ENCODE results near the gene THSD1.
A peak's percentile ranks its signal among the peaks of the same experiment; 100 is the strongest.
"Not testable (repeated sequence)": the region's sequence is repeated elsewhere in the genome, so short reads cannot be mapped to it uniquely, and the experiment has no call there.

THSD1 gene

DNA sequence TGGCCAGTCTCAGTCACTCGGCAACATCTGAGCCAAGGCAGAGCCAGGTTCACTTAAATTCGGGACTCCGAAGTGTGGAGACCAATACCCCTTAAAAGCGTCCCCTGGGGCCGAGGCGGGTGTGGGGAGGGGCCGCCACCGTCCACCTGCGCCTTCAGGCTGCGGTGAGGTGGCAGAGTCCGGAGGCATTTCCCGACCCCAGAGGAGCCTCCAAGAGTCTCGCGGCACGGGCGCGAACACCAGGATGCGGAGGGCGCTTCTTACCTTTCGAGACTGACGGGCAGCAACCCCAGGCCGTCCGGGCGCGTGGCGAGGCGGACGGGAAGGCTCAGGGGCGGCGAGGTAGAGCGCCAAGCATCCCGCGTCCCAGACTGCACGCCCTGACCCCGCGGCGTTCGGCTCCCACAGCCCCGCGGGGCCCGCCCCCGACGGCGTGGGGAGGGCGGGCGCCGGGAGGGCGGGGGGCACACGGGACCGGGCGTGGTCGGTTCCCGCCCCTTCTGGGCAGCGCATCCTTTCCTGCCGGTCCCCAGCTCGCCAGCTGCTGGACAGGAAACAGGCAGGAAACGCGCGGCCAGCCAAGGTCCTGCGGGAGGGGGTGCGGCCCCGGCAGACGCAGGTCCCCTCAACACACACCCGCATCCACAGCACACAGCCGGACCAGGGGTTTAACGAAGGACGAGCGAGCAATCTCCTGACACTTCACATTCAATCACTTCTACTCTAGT, at the start of gene THSD1:
Gene THSD1, minus strand, starts transcription at position 406 of the 728 bp plus-strand sequence. CDS start 3,572 bp downstream, outside the sequence.
- DNase-seq = no peak

DNA sequence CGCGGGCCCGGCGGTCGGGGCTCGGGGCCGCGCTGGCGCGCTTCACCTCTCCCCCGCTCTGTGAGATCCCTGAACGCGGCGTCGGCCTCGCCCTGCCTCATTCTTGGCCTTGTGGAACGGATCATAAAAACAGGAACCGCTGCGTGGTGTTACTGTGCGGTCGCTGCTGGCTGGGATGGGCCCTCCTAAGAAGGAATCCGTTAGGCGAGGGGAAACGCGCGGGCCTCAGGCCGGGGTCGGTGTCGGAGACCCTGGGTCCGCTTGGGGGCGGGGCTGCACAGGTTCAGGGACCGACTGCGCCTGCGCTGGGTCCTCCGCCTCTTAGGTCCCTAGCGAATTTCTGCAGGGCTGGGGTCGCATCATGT, 49.7 kb upstream of the THSD1 start:
- peak; percentile 72 to 76 for DNase-seq

DNA sequence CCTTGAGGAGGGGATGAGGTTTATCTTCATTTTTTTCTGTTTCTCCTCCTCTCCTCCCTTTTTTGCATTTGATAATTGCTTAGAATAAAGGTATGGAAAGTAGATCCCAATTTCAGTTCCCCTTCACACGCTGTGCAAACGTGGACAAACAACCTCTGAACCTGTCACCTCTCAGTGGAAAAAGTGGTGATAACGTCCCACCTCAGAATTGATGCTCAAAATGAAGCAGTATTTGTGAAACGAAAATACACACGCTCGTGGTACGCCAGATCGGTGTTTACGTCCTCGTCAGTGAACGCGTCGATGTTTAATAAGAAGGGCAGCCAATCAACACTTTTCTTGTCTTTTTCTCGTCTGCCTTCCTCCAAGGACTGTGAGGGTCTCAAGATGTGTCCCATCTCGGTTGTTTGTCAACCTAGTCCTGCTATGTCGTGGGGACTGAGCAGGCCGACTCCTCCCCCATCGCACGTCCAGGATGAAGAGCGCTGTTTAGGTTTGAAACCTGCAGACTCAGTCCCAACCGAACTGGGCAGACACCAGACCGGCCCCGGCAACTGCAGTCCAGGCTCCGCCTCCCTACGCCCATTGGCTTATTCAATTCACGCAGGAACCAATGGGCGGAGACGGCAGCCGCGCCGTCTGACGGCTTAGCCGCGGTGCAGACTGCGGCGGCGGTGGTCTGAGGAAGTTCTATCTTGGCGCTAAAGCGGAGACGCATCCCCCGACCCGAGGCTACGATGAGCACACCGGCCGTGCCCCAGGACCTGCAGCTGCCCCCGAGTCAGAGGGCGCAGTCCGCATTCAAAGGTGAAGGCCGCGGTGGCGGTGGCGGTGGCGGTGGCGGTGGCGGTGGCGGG, 49.1 kb upstream of the THSD1 start, which contains the start of gene CKAP2:
Gene CKAP2, plus strand, starts transcription at position 659 of the 857 bp plus-strand sequence. Its CDS starts 79 bp downstream, at position 738.
- DNase-seq = peak; percentile 85 to 89

DNA sequence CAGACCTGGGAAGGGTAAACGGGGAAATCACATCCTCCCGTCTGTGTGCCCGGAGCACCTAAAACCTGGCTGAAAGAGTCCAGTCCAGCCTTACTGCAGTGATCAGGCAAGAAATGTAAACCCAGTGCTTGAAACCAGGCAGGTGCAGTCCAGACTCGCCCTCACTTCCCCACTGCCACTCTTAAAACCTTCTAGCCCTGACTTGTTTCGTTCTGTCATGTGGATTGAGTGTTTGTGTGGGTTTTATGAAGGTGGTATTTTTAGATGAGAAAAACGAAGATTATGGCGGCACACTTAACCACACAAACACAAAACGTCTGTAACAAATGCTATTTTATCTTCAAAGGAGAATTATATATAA, 48.5 kb upstream of the THSD1 start:
- no peak for DNase-seq

- no peak for DNase-seq
Measured at GRCh38 chr13:52452470-52452869, 46.5 kb upstream of the THSD1 start.

- DNase-seq = no peak
Measured at GRCh38 chr13:52451135-52451804, 45.3 kb upstream of the THSD1 start.

DNA sequence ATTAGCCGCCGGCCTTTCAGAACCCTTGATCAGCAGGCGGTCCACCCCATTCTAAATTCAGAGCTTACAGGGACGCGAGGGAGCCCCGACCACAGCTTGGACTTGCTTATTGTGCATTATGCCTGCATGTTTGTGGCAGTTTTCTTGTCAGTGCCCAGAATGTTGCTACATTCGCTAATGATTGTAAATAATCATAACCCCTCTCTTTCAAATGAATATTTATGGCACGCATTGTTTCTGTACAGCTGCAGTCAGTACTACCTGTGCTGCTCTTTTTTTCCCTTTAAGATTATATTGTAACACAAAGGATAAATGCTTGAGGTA, 44.8 kb upstream of the THSD1 start:
- DNase-seq = no peak

DNA sequence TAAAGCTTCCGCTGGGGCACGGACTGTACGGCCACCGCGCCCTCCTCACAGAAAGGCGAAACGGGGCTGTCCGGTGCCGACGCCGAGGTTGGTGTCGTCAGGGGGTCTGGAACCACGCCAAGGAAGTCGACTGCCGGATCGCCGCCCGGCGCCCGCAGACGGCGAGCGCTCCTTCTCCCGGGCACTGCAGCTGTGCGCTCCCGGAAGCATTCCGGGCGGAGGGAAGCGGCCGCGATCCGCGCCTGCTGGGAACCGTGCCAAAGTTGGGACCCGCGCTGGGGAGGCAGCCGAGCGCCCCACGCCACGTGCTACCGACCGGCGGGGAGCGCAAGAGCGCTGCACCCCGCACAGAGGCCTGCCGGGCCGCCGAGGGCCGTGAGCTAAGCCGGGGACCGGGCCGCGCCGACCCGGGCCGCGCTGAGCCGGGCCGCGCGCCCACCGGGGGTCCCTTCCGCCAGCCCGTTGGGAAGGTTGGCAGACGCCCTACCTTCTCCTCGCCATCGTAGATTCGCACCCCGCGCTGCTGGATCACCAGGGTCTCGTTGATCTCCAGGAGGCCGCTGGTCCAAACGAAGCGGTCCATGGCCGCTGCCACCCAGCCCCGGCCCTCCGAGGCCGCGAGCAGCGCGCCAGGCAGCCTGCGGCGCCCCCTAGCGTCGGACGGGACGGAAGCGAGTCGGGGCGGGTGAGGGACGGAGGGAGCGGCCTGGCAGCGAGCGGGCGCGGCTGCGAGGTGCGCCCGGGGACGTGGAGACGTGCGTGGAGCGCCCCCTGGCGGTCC, 44.2 kb upstream of the THSD1 start, which contains the start of gene VPS36:
Gene VPS36, minus strand, starts transcription at position 623 of the 781 bp plus-strand sequence. Its CDS starts 40 bp downstream, at position 583.
- peak; percentile 95 to 97 for DNase-seq

- DNase-seq = no peak
Measured at GRCh38 chr13:52449331-52450011, 43.5 kb upstream of the THSD1 start.

DNA sequence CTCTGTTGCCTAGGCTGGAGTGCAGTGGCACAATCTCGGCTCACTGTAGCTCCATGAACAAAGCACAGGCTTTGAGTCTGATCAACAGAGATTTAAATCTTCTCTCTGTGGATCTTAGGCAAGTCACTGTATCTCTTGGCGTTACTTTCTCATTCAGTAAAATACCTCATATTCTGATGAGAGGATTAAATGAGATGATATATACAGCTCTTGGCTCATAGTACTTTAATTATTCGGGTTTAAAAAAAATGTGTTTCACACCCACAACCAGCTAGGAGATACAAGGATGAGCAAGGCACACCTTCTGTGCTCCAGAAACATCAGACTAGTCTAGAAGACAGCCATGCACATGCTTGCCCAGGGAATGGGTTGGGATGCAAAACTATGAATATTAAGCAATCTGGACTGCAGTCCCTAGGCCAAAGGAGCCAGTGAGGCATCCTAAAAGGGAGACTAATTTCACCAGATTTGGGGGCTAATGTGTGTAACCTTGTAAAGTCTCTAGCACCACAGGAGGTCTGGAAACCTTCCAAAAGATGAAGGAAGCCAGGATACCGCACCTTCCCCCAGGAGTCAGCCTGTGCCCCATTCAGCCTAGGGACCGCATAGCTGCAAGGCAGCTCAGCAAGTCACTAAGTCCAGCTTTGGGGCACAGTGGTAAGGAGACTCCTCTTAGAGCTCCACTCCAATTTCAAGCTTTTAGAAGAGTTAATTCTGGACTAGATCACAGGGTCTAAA, 42.0 kb upstream of the THSD1 start:
- DNase-seq = no peak

- no peak for DNase-seq
Measured at GRCh38 chr13:52447354-52447753, 41.4 kb upstream of the THSD1 start.

DNA sequence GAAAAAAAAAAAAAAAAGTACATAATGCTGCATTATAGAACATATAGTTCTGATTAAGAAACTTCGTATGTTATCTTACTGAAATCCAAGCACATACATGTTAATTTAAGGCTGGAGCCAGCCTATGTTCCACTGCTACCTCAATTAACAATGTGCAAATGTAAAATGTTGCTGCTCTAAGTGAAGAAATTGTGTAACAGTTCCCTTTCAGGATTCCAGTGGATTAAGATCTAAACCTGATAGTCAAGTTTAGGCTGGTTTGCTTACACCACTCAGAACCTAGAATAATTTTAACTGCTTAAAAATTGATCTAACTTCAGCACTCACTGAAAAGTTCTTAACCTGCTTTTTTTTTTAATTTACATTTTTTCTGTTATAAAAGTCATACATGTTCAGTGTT, 40.3 kb upstream of the THSD1 start:
- no peak for DNase-seq

GRCh38 chr13:52432456-52432855, 26.5 kb upstream of the THSD1 start:
- no peak for DNase-seq

DNA sequence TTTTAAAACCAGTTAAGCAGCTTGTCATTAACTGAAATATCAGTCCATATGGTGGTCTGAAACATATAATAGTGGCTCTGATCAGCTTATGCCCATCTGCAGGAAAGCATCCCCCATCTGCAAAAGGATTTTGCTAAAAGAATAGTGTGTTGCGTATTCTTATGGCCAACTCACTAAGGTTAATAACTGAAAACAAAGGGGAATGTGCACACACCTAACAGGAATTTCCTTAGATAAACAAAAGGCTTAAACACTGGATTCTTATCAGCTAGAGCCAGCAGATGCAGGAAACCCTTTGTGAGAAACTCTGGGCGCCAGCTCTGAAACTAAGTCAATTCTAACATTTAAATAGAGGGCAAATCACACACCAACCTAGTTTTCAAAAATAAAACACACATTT, 22.3 kb upstream of the THSD1 start:
- DNase-seq = no peak

GRCh38 chr13:52421216-52421615, 15.2 kb upstream of the THSD1 start:
- DNase-seq = no peak

DNA sequence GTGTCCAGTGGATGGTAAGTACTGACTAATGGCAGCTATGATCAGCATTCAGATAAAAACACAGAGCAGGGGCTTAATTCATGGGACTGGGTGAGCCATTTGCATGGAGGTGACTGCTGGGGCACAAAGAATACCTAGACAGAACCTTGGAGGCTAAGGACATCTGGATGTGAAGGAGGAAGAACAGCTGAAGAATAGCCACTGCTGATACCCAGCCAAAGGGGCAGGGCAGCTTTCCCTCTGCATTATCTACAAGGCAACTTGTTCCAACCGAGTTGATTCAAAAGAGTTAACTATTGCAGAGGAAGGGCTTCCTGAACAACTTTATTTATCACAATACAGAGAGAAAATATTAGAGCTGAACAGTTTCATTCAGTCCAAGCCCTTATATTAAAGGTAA, 13.1 kb upstream of the THSD1 start:
- no peak for DNase-seq

- DNase-seq = no peak
Measured at GRCh38 chr13:52414963-52415362, 9.0 kb upstream of the THSD1 start.

- no peak for DNase-seq
Measured at GRCh38 chr13:52414051-52414450, 8.1 kb upstream of the THSD1 start.

DNA sequence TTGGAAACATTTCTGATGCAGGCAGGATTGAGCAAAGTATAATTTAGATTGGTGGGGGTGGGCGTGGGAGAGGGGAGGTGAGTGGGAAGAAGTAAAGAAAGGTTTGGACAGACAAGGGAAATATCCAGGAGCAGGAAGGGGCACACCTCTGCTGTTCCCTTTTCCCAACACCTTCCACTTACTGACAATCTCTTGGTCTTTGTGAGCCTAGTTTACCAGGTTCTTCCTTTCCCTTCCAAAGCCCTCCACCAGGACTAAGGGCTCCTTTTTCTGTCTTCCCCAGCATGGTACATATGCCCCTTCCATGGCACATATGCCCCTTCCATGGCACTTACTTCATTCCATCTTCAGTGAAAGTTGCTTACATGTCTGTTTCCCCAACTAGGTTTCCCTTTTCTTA, 6.2 kb upstream of the THSD1 start:
- no peak for DNase-seq

- DNase-seq = no peak
Measured at GRCh38 chr13:52411629-52412028, 5.7 kb upstream of the THSD1 start.

- DNase-seq = not testable (repeated sequence)
Measured at GRCh38 chr13:52408071-52408658, 2.2 kb upstream of the THSD1 start.
